ENCODE measurements around the gene DGKD.

DGKD gene

DNA sequence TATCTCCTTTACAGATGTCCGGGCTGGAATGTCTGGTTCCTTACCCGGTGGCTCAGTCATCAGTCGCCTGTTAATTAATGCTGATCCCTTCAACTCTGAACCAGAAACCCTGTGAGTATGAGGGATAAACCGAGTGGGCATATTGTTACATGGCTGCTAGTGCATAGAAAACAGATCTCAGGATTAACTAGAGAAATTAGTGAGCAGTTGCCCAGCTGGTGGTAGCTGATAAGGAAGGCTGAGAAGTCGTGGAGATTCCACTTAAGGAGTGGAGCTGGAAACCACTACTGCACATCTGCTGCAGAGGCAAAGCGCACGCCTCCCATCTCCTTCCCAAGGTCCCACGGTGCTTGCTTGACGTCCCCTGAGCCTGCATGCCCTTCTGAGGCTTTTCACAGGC lies 97.7 kb downstream of the DGKD start:
- H2BK5ac ChIP-seq (ENCODE audit: low read length) = no peak overlapping the region
- H2BK120ac ChIP-seq (ENCODE audit: low read depth, low read length) = no peak overlapping the region
- H3K18ac ChIP-seq (ENCODE audit: low read length) = no peak overlapping the region
- no peaks in the 10 kb centered on the region for H3K79me1 ChIP-seq (ENCODE audit: low read length)
- H3K4me3 ChIP-seq (ENCODE audit: low read length) = no peak overlapping the region
- H3K56ac ChIP-seq (ENCODE audit: low read length) = no peak overlapping the region
- H3K36me3 ChIP-seq (ENCODE audit: control insufficient read depth, insufficient read depth, low read length) = peaks cover 2% of the 10 kb centered on the region
- no peak overlapping the region for H3K4me2 ChIP-seq (ENCODE audit: low read length)
- peaks cover 2% of the 10 kb centered on the region for H3K4me1 ChIP-seq (ENCODE audit: control insufficient read depth, low read depth, low read length)
- DNase-seq = no peak
- no peak overlapping the region for H3K23ac ChIP-seq (ENCODE audit: low read length)
- no peak overlapping the region for H4K8ac ChIP-seq (ENCODE audit: low read depth, low read length)
- H4K5ac ChIP-seq (ENCODE audit: low read length) = no peak overlapping the region
- WGBS (ENCODE audit: extremely low coverage, insufficient coverage, low lambda C conversion rate) = no CpG with 5 or more reads among the region's 9 CpGs
- H3K27me3 ChIP-seq (ENCODE audit: insufficient read depth, low read length, poor library complexity) = no peaks in the 10 kb centered on the region
- H2BK15ac ChIP-seq (replicated peaks; ENCODE audit: low read depth) = no peak overlapping the region
- H3K9ac ChIP-seq (ENCODE audit: low read length) = no peak overlapping the region
- no peak overlapping the region for H3K4ac ChIP-seq (ENCODE audit: low read depth, low read length)
- H3K79me2 ChIP-seq (ENCODE audit: control insufficient read depth, insufficient read depth, low read length) = no peaks in the 10 kb centered on the region
- H2AK5ac ChIP-seq (ENCODE audit: low read length) = no peak overlapping the region
- H3K27ac ChIP-seq (ENCODE audit: low read depth, low read length) = no peak overlapping the region

GRCh38 chr2:233453111-233453915 lies 99.0 kb downstream of the DGKD start:
- DNase-seq = no peak
- peaks cover 2% of the 10 kb centered on the region for H3K4me1 ChIP-seq (ENCODE audit: control insufficient read depth, low read depth, low read length)
- H3K9ac ChIP-seq (ENCODE audit: low read length) = no peak overlapping the region
- H3K79me1 ChIP-seq (ENCODE audit: low read length) = no peaks in the 10 kb centered on the region
- no peak overlapping the region for H3K56ac ChIP-seq (ENCODE audit: low read length)
- no peak overlapping the region for H3K27ac ChIP-seq (ENCODE audit: low read depth, low read length)
- H3K4ac ChIP-seq (ENCODE audit: low read depth, low read length) = no peak overlapping the region
- no peaks in the 10 kb centered on the region for H3K27me3 ChIP-seq (ENCODE audit: insufficient read depth, low read length, poor library complexity)
- no peaks in the 10 kb centered on the region for H3K79me2 ChIP-seq (ENCODE audit: control insufficient read depth, insufficient read depth, low read length)
- no peak overlapping the region for H3K4me3 ChIP-seq (ENCODE audit: low read length)
- no peak overlapping the region for H4K8ac ChIP-seq (ENCODE audit: low read depth, low read length)
- H2BK15ac ChIP-seq (replicated peaks; ENCODE audit: low read depth) = no peak overlapping the region
- H4K5ac ChIP-seq (ENCODE audit: low read length) = no peak overlapping the region
- H2BK5ac ChIP-seq (ENCODE audit: low read length) = no peak overlapping the region
- H3K18ac ChIP-seq (ENCODE audit: low read length) = no peak overlapping the region
- H2BK120ac ChIP-seq (ENCODE audit: low read depth, low read length) = no peak overlapping the region
- H2AK5ac ChIP-seq (ENCODE audit: low read length) = no peak overlapping the region
- H3K23ac ChIP-seq (ENCODE audit: low read length) = no peak overlapping the region
- no peak overlapping the region for H3K4me2 ChIP-seq (ENCODE audit: low read length)
- H3K36me3 ChIP-seq (ENCODE audit: control insufficient read depth, insufficient read depth, low read length) = peaks cover 2% of the 10 kb centered on the region
- no CpG with 5 or more reads among the region's 10 CpGs for WGBS (ENCODE audit: extremely low coverage, insufficient coverage, low lambda C conversion rate)

GRCh38 chr2:233453916-233454315 lies 99.6 kb downstream of the DGKD start:
- H3K79me1 ChIP-seq (ENCODE audit: low read length) = no peaks in the 10 kb centered on the region
- H3K56ac ChIP-seq (ENCODE audit: low read length) = no peak overlapping the region
- no peaks in the 10 kb centered on the region for H3K27me3 ChIP-seq (ENCODE audit: insufficient read depth, low read length, poor library complexity)
- WGBS (ENCODE audit: extremely low coverage, insufficient coverage, low lambda C conversion rate) = no CpG with 5 or more reads among the region's 8 CpGs
- H4K8ac ChIP-seq (ENCODE audit: low read depth, low read length) = no peak overlapping the region
- H3K79me2 ChIP-seq (ENCODE audit: control insufficient read depth, insufficient read depth, low read length) = no peaks in the 10 kb centered on the region
- no peak overlapping the region for H3K27ac ChIP-seq (ENCODE audit: low read depth, low read length)
- H4K5ac ChIP-seq (ENCODE audit: low read length) = no peak overlapping the region
- DNase-seq = no peak
- H2BK5ac ChIP-seq (ENCODE audit: low read length) = no peak overlapping the region
- no peak overlapping the region for H3K4me2 ChIP-seq (ENCODE audit: low read length)
- no peak overlapping the region for H3K18ac ChIP-seq (ENCODE audit: low read length)
- H2BK15ac ChIP-seq (replicated peaks; ENCODE audit: low read depth) = no peak overlapping the region
- no peak overlapping the region for H3K23ac ChIP-seq (ENCODE audit: low read length)
- no peak overlapping the region for H2AK5ac ChIP-seq (ENCODE audit: low read length)
- H3K9ac ChIP-seq (ENCODE audit: low read length) = no peak overlapping the region
- H3K4me1 ChIP-seq (ENCODE audit: control insufficient read depth, low read depth, low read length) = peaks cover under 1% of the 10 kb centered on the region
- H3K4me3 ChIP-seq (ENCODE audit: low read length) = no peak overlapping the region
- no peak overlapping the region for H2BK120ac ChIP-seq (ENCODE audit: low read depth, low read length)
- no peak overlapping the region for H3K4ac ChIP-seq (ENCODE audit: low read depth, low read length)
- peaks cover 2% of the 10 kb centered on the region for H3K36me3 ChIP-seq (ENCODE audit: control insufficient read depth, insufficient read depth, low read length)

- H3K4me1 ChIP-seq (ENCODE audit: control insufficient read depth, low read depth, low read length) = no peaks in the 10 kb centered on the region
- no peak overlapping the region for H3K4me3 ChIP-seq (ENCODE audit: low read length)
- no peak overlapping the region for H3K56ac ChIP-seq (ENCODE audit: low read length)
- no peak overlapping the region for H2BK15ac ChIP-seq (replicated peaks; ENCODE audit: low read depth)
- no peak overlapping the region for H3K23ac ChIP-seq (ENCODE audit: low read length)
- no peaks in the 10 kb centered on the region for H3K79me2 ChIP-seq (ENCODE audit: control insufficient read depth, insufficient read depth, low read length)
- H2AK5ac ChIP-seq (ENCODE audit: low read length) = no peak overlapping the region
- H4K5ac ChIP-seq (ENCODE audit: low read length) = no peak overlapping the region
- no peak overlapping the region for H4K8ac ChIP-seq (ENCODE audit: low read depth, low read length)
- H3K79me1 ChIP-seq (ENCODE audit: low read length) = no peaks in the 10 kb centered on the region
- H3K9ac ChIP-seq (ENCODE audit: low read length) = no peak overlapping the region
- H3K27ac ChIP-seq (ENCODE audit: low read depth, low read length) = no peak overlapping the region
- no peak overlapping the region for H3K18ac ChIP-seq (ENCODE audit: low read length)
- no peaks in the 10 kb centered on the region for H3K27me3 ChIP-seq (ENCODE audit: insufficient read depth, low read length, poor library complexity)
- DNase-seq = no peak
- H3K4me2 ChIP-seq (ENCODE audit: low read length) = no peak overlapping the region
- no peak overlapping the region for H2BK120ac ChIP-seq (ENCODE audit: low read depth, low read length)
- no peak overlapping the region for H2BK5ac ChIP-seq (ENCODE audit: low read length)
- no CpG with 5 or more reads among the region's 11 CpGs for WGBS (ENCODE audit: extremely low coverage, insufficient coverage, low lambda C conversion rate)
- H3K4ac ChIP-seq (ENCODE audit: low read depth, low read length) = no peak overlapping the region
- no peaks in the 10 kb centered on the region for H3K36me3 ChIP-seq (ENCODE audit: control insufficient read depth, insufficient read depth, low read length)
Measured at GRCh38 chr2:233455006-233455405, 100.7 kb downstream of the DGKD start.

DNA sequence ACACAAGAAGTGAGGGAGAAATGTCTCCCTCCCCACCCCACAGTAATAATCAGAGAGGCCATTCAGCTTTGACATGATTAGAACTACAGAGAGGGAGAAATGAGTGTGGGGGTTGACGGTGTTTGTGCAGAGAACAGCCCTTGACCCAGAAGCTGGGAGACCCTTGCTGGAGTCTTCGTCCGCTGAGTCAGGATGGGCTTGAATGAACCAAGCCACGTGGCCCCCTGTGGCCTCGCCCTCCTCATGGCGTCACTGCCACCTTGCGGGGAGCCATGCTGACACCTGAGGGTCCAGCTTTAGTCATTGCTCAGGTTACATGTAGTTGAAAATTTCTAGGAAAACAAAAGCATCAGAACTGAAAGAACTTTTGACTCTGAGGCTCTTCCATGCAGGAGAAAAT lies 101.2 kb downstream of the DGKD start:
- Histone ChIP-seq H3K4me2 (ENCODE audit: low read length) (no peak overlapping the region), H3K23ac (ENCODE audit: low read length) (no peak overlapping the region), H3K79me2 (ENCODE audit: control insufficient read depth, insufficient read depth, low read length) (no peaks in the 10 kb centered on the region), H2BK15ac (replicated peaks; ENCODE audit: low read depth) (no peak overlapping the region), H3K36me3 (ENCODE audit: control insufficient read depth, insufficient read depth, low read length) (no peaks in the 10 kb centered on the region), H3K56ac (ENCODE audit: low read length) (no peak overlapping the region), H2BK120ac (ENCODE audit: low read depth, low read length) (no peak overlapping the region), H3K18ac (ENCODE audit: low read length) (no peak overlapping the region), H3K4me3 (ENCODE audit: low read length) (no peak overlapping the region), H2BK5ac (ENCODE audit: low read length) (no peak overlapping the region), H2AK5ac (ENCODE audit: low read length) (no peak overlapping the region), H3K27me3 (ENCODE audit: insufficient read depth, low read length, poor library complexity) (no peaks in the 10 kb centered on the region), H3K27ac (ENCODE audit: low read depth, low read length) (no peak overlapping the region), H4K5ac (ENCODE audit: low read length) (no peak overlapping the region), H3K4ac (ENCODE audit: low read depth, low read length) (no peak overlapping the region), H4K8ac (ENCODE audit: low read depth, low read length) (no peak overlapping the region), H3K9ac (ENCODE audit: low read length) (no peak overlapping the region), H3K4me1 (ENCODE audit: control insufficient read depth, low read depth, low read length) (no peaks in the 10 kb centered on the region), H3K79me1 (ENCODE audit: low read length) (no peaks in the 10 kb centered on the region)
- DNase-seq = no peak
- no CpG with 5 or more reads among the region's 7 CpGs for WGBS (ENCODE audit: extremely low coverage, insufficient coverage, low lambda C conversion rate)

- no peak overlapping the region for H4K8ac ChIP-seq (ENCODE audit: low read depth, low read length)
- no peaks in the 10 kb centered on the region for H3K79me1 ChIP-seq (ENCODE audit: low read length)
- H3K4me2 ChIP-seq (ENCODE audit: low read length) = no peak overlapping the region
- no peak overlapping the region for H2BK5ac ChIP-seq (ENCODE audit: low read length)
- no peak overlapping the region for H4K5ac ChIP-seq (ENCODE audit: low read length)
- no peak overlapping the region for H3K23ac ChIP-seq (ENCODE audit: low read length)
- H3K36me3 ChIP-seq (ENCODE audit: control insufficient read depth, insufficient read depth, low read length) = no peaks in the 10 kb centered on the region
- no CpG with 5 or more reads among the region's 11 CpGs for WGBS (ENCODE audit: extremely low coverage, insufficient coverage, low lambda C conversion rate)
- H3K27ac ChIP-seq (ENCODE audit: low read depth, low read length) = no peak overlapping the region
- H3K27me3 ChIP-seq (ENCODE audit: insufficient read depth, low read length, poor library complexity) = no peaks in the 10 kb centered on the region
- H2BK120ac ChIP-seq (ENCODE audit: low read depth, low read length) = no peak overlapping the region
- no peak overlapping the region for H2BK15ac ChIP-seq (replicated peaks; ENCODE audit: low read depth)
- DNase-seq = no peak
- no peak overlapping the region for H2AK5ac ChIP-seq (ENCODE audit: low read length)
- H3K56ac ChIP-seq (ENCODE audit: low read length) = no peak overlapping the region
- H3K79me2 ChIP-seq (ENCODE audit: control insufficient read depth, insufficient read depth, low read length) = no peaks in the 10 kb centered on the region
- H3K4me3 ChIP-seq (ENCODE audit: low read length) = no peak overlapping the region
- H3K18ac ChIP-seq (ENCODE audit: low read length) = no peak overlapping the region
- no peaks in the 10 kb centered on the region for H3K4me1 ChIP-seq (ENCODE audit: control insufficient read depth, low read depth, low read length)
- no peak overlapping the region for H3K9ac ChIP-seq (ENCODE audit: low read length)
- H3K4ac ChIP-seq (ENCODE audit: low read depth, low read length) = no peak overlapping the region
Measured at GRCh38 chr2:233456111-233456510, 101.8 kb downstream of the DGKD start.

All from mesendoderm (in vitro differentiated cells).